Stimulated activated CD4-positive, alpha-beta T cell treated with anti-CD3 and anti-CD28 coated beads, Interleukin-2, amount 100 ng/mL, for 24 hours (primary cell): ENCODE measurements around the gene FOSL2.

Experiments used
- DNase-seq, 2 donors: peaks; one replicate each; pipeline ENCODE4 v3.0.0-alpha.2; 2020

Gene FOSL2

GRCh38 chr2:28435241-28435640 lies 42.6 kb downstream of the FOSL2 start:
- DNase-seq = no peak

- no peak for DNase-seq
Measured at GRCh38 chr2:28435814-28436351, 43.2 kb downstream of the FOSL2 start.

- DNase-seq = no peak
Measured at GRCh38 chr2:28436525-28437051, 43.9 kb downstream of the FOSL2 start.

DNA sequence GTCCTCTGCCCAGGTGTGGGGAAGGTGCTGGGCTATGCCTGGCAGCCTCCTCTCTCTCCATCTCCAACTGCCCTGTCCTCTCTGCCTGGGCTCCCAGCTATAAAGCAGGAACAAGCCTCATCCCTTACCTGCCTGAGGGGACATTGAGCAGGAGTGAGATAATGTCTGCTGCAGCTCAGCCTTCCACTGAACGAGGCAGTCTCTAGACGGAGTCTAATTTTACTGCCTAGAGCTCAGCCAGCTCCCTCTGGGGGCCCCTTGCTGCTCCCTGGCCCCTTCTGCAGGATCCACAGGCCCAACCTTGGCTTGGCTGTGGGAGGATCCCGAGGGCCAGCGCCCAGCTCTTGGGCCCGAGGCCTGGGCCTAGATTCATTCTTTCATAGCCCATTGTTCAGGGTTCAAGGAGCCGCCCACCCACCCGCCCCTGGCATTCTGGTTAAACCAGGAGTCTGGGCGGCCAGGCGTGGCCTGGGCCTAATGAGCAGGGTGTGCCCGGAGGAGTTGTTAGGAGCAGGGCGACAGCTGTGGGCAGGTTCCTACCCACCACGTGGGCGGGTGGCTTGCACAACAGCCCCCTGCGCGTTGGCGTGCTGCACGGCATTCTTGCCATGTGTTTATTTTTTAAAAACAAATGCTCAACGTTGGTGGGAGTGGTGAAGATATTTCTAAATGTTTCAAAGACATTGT lies 44.6 kb downstream of the FOSL2 start:
- no peak for DNase-seq

DNA sequence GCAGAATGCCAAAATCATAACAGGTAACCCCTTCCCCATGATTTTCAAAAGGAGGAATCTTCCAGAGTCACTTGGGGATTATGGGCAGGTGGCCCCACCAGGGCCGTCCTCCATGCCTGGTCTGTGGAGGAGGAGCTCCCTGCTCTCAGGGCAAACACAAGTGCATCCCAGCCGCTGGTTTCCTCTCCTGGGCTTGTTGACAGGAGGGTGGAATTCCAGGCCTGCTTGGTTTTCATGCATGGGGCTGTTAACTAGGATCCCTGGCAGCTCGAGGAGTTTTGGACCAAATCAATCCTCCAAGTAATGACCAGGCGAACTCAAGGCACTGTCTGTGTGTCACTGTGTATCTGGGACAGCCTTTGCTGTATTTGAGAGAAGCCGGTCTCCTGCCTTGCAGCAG lies 45.3 kb downstream of the FOSL2 start:
- no peak for DNase-seq

DNA sequence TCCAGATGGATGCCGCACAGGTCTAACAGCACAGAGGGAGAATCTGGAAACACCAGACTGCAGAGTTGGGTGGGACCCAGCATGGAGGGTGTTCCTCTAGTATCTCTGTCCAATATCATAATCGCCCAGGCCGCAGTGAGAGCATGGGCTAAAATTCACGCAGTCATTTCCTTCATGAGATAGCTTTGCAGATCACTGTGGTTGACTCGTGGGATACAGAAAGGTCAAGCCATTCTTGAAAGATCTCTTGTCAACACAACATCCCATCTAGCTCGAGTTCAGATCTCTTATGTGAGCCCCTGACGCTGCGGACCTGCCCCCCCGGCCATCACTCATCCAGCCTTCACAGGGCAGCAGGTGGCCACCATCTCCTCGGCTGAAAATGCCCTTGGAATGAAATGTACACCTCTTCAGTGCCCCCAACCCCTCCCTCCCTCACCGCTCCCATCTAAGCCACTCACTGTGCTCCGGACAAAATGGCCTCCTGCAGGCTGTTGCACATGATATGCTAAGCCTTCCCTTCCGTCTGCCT lies 45.9 kb downstream of the FOSL2 start:
- DNase-seq = no peak

- no peak for DNase-seq
Measured at GRCh38 chr2:28439127-28439526, 46.5 kb downstream of the FOSL2 start.

DNA sequence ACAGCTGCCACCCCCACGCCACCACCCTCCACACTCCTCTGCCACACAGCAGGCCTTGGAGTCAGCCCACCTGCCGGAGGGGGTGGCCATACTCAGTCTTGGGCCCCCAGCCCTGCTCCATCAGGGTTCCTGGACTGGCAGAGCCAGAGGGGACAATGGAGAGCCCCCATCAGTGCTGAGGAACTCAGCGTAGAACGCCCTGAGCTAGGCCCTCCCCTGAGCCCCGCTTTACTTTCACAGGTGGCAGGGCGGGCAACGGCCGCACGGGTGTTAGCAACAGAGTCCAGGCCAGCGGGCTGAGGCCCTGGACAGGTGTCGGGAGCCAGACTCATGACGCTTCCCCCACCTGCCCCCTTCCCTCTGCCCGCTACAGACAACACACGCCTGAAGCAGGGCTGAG lies 47.1 kb downstream of the FOSL2 start:
- DNase-seq = no peak

DNA sequence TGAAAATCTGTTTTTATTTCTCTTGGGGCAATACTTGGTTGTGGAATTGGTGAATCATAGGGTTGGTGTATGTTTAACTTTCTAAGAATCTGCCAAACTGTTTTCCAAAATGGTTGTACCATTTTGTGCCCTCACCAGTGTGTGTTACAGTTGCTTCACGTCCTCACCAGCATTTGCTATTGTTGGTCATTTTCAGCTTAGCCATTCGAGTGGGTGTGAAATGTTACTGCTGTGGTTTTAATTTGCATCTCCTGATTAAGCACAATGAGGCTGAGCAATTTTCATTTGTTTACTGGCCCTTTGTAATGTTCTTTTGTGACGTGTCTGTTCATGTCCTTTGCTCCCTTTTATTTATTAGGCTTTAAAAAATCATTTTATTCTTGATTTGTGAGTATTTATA lies 49.7 kb downstream of the FOSL2 start:
- no peak for DNase-seq

GRCh38 chr2:28444956-28445355 lies 52.3 kb downstream of the FOSL2 start:
- no peak for DNase-seq

- peak; percentile 65 to 71 for DNase-seq
Measured at GRCh38 chr2:28445448-28446258, 53.0 kb downstream of the FOSL2 start.

GRCh38 chr2:28446531-28446930 lies 53.9 kb downstream of the FOSL2 start:
- no peak for DNase-seq

DNA sequence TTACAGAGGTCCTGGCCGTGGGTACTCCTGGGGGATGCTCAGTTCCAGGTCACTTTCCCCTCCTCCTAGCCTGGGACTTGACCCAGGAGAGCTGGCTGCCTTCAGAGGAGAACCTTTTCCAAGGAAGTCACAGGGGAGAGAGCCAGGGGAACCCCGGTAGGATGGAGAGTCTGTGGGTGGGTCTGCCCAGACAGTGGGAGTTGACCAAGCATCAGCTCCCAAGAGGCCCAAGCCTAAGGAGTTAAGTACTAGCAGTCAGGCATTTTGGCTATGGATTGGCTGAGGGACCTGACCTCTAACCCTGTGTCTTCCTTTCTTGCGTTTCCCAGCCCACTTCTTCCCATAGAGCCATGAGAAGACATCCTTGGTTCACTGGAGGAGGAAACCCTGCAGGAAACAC lies 54.4 kb downstream of the FOSL2 start:
- DNase-seq = no peak

- no peak for DNase-seq
Measured at GRCh38 chr2:28447943-28448792, 55.5 kb downstream of the FOSL2 start.

GRCh38 chr2:28448793-28449100 lies 56.1 kb downstream of the FOSL2 start:
- DNase-seq = no peak

DNA sequence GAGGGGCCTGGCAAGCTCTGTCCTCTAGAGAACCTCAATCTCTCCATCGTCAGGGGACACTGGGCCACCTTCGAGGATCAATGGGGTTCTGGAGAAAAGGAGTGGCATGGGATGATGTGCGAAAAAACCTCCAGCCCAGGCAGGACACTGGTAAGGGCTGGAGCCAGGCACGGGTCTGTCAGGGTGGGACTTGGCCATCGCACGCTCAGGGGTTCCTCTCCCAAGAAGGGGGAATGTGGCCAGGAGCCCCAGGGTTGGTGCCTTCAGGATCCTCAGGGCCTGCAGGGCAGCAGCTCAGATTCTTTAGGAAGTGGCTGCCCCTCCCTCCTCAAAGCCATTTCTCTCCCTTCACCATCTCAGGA lies 56.4 kb downstream of the FOSL2 start:
- DNase-seq = no peak

DNA sequence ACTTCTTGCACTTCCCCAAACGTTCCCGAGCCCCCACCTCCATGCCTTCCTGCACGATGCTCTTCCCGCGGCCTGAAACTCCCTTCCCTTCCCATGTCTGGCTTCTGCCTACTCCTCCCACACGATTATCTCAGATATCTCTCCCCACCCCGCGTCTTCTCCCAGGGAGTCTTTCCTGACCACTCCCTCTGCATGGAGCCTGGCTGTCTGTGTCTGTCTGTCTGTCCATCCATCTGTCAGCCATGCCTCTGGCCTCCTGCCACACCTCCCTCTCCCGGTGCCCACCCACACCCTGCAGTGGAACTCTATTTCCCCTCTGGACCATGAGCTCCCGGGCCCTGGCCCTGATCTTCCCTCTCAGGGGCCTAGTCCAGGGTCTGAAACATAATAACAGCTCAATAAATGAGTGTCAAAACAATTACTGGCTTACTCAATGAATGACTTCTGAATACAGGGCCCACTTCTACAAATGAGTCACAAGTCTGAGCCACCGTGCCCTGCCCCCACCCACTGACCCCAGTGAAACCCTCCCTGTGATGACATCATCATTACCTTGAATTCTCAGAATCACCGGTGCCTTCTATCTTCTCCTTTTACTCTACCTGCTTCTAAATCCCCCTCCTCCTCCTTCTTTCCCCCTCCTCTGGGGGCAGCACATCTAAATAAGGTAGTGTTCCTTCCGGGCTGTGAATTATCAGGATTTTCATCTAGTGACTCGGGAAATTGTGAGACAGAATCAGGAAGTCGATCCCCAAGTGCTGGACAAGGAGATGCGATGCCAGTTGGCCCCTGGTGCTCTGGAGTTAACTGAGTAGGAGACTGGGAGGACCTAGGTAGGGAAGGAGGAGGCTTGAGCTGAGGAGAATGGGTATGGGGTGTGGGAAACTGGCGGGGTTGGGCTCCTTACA lies 57.1 kb downstream of the FOSL2 start:
- peak; percentile 87 to 91 for DNase-seq

DNA sequence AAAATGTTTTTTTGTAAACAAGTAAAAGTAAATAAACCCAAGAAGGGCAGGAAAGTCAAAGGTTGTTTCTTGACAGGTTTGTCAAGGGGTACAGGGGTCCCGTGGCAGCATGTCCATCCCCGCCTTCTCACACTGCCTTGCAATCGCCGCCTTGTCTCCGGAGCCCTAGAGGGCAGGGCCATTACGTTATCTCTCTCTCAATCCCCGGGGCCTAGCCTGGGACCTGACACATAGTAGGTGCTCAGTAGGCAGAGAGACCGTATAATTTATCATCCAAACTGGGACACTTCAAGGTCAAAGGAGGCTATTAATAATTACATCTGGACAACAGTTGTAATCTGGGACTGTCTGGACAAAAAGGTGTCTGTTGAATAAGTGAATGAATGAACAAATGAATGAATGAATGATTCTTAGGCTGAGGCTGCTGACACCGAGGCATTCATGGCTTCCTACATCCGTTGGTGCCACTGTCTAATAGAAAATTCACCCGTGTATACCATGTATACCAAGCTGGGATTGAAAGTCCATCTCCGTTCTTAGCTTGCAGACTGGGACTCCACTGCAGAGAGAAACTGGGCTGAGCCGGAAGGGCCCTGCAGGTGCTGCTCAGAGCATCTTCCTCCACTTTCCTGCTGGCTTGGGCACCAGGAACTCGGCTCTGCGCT lies 58.4 kb downstream of the FOSL2 start:
- DNase-seq = no peak

DNA sequence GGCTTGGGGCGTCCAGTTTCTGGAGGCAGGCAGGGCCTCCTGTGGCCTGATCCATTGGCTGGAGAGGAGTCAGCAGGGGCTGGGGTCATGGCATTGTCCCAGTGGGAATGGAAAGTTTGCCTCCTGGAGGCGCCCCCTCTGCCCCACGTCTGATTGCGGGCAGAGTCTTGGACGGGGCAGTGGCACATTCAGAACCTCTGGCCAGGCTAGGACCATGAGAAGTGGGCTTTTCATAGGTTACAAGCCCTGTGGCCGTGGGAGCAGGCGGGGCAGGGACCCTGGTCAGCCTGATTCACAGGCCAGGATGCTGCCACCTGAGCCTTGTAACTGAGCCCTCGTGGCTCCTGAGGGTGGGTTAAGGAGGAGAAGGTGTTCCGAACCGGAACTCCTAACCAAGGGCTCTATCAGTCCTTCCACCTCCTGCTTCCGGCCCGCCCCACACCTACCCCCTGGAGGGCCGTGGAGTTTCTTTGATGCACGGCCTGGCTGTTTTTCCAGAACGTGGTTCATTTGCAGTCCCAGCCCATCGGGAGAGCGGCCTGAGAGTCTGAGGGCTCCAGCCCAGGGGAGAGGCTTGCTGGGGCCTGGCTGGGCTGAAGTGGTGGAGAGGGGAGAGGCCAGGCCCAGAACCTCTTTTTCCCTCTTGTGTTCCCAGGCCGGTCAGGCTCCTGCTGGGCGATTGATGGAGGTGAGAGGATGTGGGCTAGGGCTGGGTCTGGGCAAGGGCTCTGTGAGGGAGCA lies 59.3 kb downstream of the FOSL2 start:
- no peak for DNase-seq

- peak; percentile 91 for DNase-seq
Measured at GRCh38 chr2:28452534-28453081, 60.0 kb downstream of the FOSL2 start.
